K562 (cell line): ENCODE measurements around the gene HYOU1. TPM values are rescaled to one million over a fixed set of nuclear protein-coding genes. Genes with fewer than 3 reads are reported as not detected.

Experiments used
- IRF2 ChIP-seq: sonication (generic); formaldehyde crosslinking; IDR thresholded peaks from 2 replicates; pipeline ENCODE4 v1.8.1; 2022; ENCODE audit warnings: mild to moderate bottlenecking, missing genetic modification reagents
- NCOR1 ChIP-seq: fragments of 450-650 bp; IDR thresholded peaks from 2 replicates; pipeline ENCODE4 v1.6.1; 2016; ENCODE audit warnings: mild to moderate bottlenecking, moderate library complexity
- TGIF2 ChIP-seq: sonication (generic); formaldehyde crosslinking; IDR thresholded peaks from 2 replicates; pipeline ENCODE4 v1.8.1; 2022; ENCODE audit warnings: mild to moderate bottlenecking, missing genetic modification reagents, moderate library complexity
- YY1 ChIP-seq, 3 experiments: IDR thresholded peaks; 2 replicates each; pipeline ENCODE4 v1.6.1; 2011; ENCODE audit warnings: low read length in 2 of 3, mild to moderate bottlenecking in 2 of 3, moderate library complexity in 2 of 3, borderline replicate concordance in 1 of 3, control low read depth in 1 of 3, low read depth in 1 of 3; ENCODE audit not compliant: insufficient read depth in 3 of 3, insufficient replicate concordance in 2 of 3, control insufficient read depth in 1 of 3, insufficient read length in 1 of 3; ENCODE audit errors: extremely low read depth in 1 of 3
- ZBTB8A ChIP-seq: fragments of 450-650 bp; IDR thresholded peaks from 2 replicates; pipeline ENCODE4 v1.6.1; 2018; ENCODE audit warnings: mild to moderate bottlenecking, moderate library complexity; ENCODE audit not compliant: partially characterized antibody
- ZNF274 ChIP-seq: IDR thresholded peaks from 2 replicates; pipeline ENCODE4 v1.6.1; 2011; ENCODE audit warnings: low read depth, mild to moderate bottlenecking, low read length, moderate library complexity, borderline replicate concordance
- ZNF79 ChIP-seq: fragments of 250-450 bp; sonication (Bioruptor Pico); IDR thresholded peaks from 2 replicates; pipeline ENCODE4 v1.4.0; 2020; ENCODE audit warnings: low read depth, mild to moderate bottlenecking, moderate library complexity
- polyA plus RNA-seq, 8 experiments: library from polyadenylated mRNA; depleted of rRNA in 4 of 8; stranded (reverse) in 5 of 8; unstranded in 3 of 8; fragments of >200 nt; fragmentation: Nextera tagmentation in 2 of 8; fragmentation: Illumina TruSeq in 1 of 8; extraction: Ambion mirVana in 2 of 8; extraction: Trizol in 1 of 8; gene quantifications; 2 replicates each; pipeline versions ENCODE4 v1.2.1 to v1.2.3, GENCODE V29; 2011 to 2014; ENCODE audit warnings: inconsistent platforms in 1 of 8, missing spikeins in 1 of 8
- total RNA-seq, 7 experiments: library from RNA; depleted of rRNA in 6 of 7; stranded (reverse); fragments of >200 nt in 6 of 7; fragmentation: Illumina TruSeq in 2 of 7; extraction: Trizol in 2 of 7; gene quantifications; 2 replicates each; pipeline versions ENCODE4 v1.2.1 to v1.2.3, GENCODE V29; 2011 to 2021; ENCODE audit warnings: low replicate concordance in 1 of 7
- TF ChIP-seq, protein P1 (sequence below): fragments of 450-650 bp; IDR thresholded peaks from 2 replicates; pipeline ENCODE4 v1.6.1; 2016; ENCODE audit warnings: mild to moderate bottlenecking, moderate library complexity
- TF ChIP-seq, protein P2 (sequence below): fragments of 150-350 bp; IDR thresholded peaks from 2 replicates; pipeline ENCODE4 v1.6.1; 2014; ENCODE audit warnings: low read depth, mild to moderate bottlenecking, low read length, borderline replicate concordance
- TF ChIP-seq, protein P3 (sequence below): fragments of 250-450 bp; sonication (Bioruptor Pico); IDR thresholded peaks from 2 replicates; pipeline ENCODE4 v1.9.0; 2021; ENCODE audit warnings: mild to moderate bottlenecking

The HYOU1 gene
- total and polyA plus RNA-seq, 9 of the 15 experiments (the other 6 are each of a cell fraction or from before 2014, with no cell fraction given), result 19.5 to 197 (median 128) TPM

DNA sequence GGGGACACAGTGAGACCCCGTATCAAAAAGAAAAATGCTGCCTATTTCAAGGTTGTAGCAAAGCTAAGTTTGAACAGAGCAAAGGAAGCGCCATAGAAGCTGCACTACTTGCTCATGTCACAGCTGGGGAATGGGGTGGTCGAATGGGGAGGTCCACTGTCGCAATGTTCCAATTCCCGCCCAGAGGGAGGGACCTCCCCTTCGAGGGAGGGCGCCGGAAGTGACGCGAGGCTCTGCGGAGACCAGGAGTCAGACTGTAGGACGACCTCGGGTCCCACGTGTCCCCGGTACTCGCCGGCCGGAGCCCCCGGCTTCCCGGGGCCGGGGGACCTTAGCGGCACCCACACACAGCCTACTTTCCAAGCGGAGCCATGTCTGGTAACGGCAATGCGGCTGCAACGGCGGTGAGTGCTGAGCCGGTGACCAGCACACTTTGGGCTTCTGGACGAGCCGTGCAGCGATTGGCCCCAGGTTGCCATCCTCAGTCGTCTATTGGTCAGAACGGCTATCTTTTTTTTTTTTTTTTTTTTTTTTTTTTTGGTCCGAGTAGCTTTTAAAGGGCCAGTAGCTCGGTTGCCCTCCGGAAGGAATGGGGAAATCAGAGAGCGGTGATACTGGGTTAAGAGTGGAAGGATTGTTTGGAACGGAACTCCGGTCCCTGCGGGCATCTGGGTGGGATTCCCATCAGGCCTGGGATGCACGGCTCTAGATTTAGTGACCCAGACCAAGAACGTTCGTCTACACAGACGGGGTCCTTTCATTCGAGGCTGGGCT lies 27.8 kb upstream of the HYOU1 start, which contains the start of gene HMBS (continued):
- no peak for TF ChIP-seq IRF2
- TF ChIP-seq TGIF2, result no peak
- peak in 2 of 3 experiments; percentile 21 to 71 for TF ChIP-seq YY1 (IDR thresholded peaks at IDR 0.05; ENCODE audit: borderline replicate concordance in 1 of 3, control insufficient read depth in 1 of 3, extremely low read depth in 1 of 3, insufficient read depth in 3 of 3, insufficient read length in 1 of 3, insufficient replicate concordance in 2 of 3, low read depth in 1 of 3, low read length in 2 of 3)
- TF ChIP-seq ZNF274, result no peak
- TF ChIP-seq ZNF79, result no peak
- no peak for TF ChIP-seq NCOR1
- TF ChIP-seq, protein P1, sequence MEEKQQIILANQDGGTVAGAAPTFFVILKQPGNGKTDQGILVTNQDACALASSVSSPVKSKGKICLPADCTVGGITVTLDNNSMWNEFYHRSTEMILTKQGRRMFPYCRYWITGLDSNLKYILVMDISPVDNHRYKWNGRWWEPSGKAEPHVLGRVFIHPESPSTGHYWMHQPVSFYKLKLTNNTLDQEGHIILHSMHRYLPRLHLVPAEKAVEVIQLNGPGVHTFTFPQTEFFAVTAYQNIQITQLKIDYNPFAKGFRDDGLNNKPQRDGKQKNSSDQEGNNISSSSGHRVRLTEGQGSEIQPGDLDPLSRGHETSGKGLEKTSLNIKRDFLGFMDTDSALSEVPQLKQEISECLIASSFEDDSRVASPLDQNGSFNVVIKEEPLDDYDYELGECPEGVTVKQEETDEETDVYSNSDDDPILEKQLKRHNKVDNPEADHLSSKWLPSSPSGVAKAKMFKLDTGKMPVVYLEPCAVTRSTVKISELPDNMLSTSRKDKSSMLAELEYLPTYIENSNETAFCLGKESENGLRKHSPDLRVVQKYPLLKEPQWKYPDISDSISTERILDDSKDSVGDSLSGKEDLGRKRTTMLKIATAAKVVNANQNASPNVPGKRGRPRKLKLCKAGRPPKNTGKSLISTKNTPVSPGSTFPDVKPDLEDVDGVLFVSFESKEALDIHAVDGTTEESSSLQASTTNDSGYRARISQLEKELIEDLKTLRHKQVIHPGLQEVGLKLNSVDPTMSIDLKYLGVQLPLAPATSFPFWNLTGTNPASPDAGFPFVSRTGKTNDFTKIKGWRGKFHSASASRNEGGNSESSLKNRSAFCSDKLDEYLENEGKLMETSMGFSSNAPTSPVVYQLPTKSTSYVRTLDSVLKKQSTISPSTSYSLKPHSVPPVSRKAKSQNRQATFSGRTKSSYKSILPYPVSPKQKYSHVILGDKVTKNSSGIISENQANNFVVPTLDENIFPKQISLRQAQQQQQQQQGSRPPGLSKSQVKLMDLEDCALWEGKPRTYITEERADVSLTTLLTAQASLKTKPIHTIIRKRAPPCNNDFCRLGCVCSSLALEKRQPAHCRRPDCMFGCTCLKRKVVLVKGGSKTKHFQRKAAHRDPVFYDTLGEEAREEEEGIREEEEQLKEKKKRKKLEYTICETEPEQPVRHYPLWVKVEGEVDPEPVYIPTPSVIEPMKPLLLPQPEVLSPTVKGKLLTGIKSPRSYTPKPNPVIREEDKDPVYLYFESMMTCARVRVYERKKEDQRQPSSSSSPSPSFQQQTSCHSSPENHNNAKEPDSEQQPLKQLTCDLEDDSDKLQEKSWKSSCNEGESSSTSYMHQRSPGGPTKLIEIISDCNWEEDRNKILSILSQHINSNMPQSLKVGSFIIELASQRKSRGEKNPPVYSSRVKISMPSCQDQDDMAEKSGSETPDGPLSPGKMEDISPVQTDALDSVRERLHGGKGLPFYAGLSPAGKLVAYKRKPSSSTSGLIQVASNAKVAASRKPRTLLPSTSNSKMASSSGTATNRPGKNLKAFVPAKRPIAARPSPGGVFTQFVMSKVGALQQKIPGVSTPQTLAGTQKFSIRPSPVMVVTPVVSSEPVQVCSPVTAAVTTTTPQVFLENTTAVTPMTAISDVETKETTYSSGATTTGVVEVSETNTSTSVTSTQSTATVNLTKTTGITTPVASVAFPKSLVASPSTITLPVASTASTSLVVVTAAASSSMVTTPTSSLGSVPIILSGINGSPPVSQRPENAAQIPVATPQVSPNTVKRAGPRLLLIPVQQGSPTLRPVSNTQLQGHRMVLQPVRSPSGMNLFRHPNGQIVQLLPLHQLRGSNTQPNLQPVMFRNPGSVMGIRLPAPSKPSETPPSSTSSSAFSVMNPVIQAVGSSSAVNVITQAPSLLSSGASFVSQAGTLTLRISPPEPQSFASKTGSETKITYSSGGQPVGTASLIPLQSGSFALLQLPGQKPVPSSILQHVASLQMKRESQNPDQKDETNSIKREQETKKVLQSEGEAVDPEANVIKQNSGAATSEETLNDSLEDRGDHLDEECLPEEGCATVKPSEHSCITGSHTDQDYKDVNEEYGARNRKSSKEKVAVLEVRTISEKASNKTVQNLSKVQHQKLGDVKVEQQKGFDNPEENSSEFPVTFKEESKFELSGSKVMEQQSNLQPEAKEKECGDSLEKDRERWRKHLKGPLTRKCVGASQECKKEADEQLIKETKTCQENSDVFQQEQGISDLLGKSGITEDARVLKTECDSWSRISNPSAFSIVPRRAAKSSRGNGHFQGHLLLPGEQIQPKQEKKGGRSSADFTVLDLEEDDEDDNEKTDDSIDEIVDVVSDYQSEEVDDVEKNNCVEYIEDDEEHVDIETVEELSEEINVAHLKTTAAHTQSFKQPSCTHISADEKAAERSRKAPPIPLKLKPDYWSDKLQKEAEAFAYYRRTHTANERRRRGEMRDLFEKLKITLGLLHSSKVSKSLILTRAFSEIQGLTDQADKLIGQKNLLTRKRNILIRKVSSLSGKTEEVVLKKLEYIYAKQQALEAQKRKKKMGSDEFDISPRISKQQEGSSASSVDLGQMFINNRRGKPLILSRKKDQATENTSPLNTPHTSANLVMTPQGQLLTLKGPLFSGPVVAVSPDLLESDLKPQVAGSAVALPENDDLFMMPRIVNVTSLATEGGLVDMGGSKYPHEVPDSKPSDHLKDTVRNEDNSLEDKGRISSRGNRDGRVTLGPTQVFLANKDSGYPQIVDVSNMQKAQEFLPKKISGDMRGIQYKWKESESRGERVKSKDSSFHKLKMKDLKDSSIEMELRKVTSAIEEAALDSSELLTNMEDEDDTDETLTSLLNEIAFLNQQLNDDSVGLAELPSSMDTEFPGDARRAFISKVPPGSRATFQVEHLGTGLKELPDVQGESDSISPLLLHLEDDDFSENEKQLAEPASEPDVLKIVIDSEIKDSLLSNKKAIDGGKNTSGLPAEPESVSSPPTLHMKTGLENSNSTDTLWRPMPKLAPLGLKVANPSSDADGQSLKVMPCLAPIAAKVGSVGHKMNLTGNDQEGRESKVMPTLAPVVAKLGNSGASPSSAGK, result peak; percentile 81
- TF ChIP-seq, protein P2, sequence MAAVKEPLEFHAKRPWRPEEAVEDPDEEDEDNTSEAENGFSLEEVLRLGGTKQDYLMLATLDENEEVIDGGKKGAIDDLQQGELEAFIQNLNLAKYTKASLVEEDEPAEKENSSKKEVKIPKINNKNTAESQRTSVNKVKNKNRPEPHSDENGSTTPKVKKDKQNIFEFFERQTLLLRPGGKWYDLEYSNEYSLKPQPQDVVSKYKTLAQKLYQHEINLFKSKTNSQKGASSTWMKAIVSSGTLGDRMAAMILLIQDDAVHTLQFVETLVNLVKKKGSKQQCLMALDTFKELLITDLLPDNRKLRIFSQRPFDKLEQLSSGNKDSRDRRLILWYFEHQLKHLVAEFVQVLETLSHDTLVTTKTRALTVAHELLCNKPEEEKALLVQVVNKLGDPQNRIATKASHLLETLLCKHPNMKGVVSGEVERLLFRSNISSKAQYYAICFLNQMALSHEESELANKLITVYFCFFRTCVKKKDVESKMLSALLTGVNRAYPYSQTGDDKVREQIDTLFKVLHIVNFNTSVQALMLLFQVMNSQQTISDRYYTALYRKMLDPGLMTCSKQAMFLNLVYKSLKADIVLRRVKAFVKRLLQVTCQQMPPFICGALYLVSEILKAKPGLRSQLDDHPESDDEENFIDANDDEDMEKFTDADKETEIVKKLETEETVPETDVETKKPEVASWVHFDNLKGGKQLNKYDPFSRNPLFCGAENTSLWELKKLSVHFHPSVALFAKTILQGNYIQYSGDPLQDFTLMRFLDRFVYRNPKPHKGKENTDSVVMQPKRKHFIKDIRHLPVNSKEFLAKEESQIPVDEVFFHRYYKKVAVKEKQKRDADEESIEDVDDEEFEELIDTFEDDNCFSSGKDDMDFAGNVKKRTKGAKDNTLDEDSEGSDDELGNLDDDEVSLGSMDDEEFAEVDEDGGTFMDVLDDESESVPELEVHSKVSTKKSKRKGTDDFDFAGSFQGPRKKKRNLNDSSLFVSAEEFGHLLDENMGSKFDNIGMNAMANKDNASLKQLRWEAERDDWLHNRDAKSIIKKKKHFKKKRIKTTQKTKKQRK, result no peak
- TF ChIP-seq, protein P3, sequence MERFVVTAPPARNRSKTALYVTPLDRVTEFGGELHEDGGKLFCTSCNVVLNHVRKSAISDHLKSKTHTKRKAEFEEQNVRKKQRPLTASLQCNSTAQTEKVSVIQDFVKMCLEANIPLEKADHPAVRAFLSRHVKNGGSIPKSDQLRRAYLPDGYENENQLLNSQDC (CRISPR knock-in tag), result no peak
- no peak for TF ChIP-seq ZBTB8A
